CD4-positive, alpha-beta T cell treated with Interleukin-15 for 1 hour (primary cell): ENCODE measurements around the gene RAB11FIP4.

Experiments used
- DNase-seq: peaks from one replicate; pipeline ENCODE4 v3.0.0-alpha.2; 2020

RAB11FIP4 gene

GRCh38 chr17:31461227-31461810, 69.8 kb downstream of the RAB11FIP4 start:
- no peak for DNase-seq

GRCh38 chr17:31462261-31462660, 70.8 kb downstream of the RAB11FIP4 start:
- DNase-seq, result no peak

GRCh38 chr17:31466096-31466760, 74.8 kb downstream of the RAB11FIP4 start:
- no peak for DNase-seq

- no peak for DNase-seq
Measured at GRCh38 chr17:31467502-31468256, 76.2 kb downstream of the RAB11FIP4 start.

- DNase-seq, result no peak
Measured at GRCh38 chr17:31469959-31470358, 78.5 kb downstream of the RAB11FIP4 start.

- no peak for DNase-seq
Measured at GRCh38 chr17:31470592-31470991, 79.1 kb downstream of the RAB11FIP4 start.

GRCh38 chr17:31472137-31472536, 80.7 kb downstream of the RAB11FIP4 start:
- DNase-seq, result no peak

- DNase-seq, result no peak
Measured at GRCh38 chr17:31475378-31476162, 84.1 kb downstream of the RAB11FIP4 start.

GRCh38 chr17:31476525-31477416, 85.3 kb downstream of the RAB11FIP4 start:
- DNase-seq, result no peak

- DNase-seq, result no peak
Measured at GRCh38 chr17:31477417-31478055, 86.1 kb downstream of the RAB11FIP4 start.

- no peak for DNase-seq
Measured at GRCh38 chr17:31479062-31479408, 87.6 kb downstream of the RAB11FIP4 start.

- DNase-seq, result no peak
Measured at GRCh38 chr17:31479524-31479923, 88.0 kb downstream of the RAB11FIP4 start.

GRCh38 chr17:31480067-31480466, 88.6 kb downstream of the RAB11FIP4 start:
- DNase-seq, result no peak

- DNase-seq, result no peak
Measured at GRCh38 chr17:31480904-31481782, 89.7 kb downstream of the RAB11FIP4 start.

GRCh38 chr17:31481783-31482081, 90.3 kb downstream of the RAB11FIP4 start:
- DNase-seq, result no peak

- no peak for DNase-seq
Measured at GRCh38 chr17:31484821-31485220, 93.3 kb downstream of the RAB11FIP4 start.

GRCh38 chr17:31486351-31487062, 95.0 kb downstream of the RAB11FIP4 start:
- DNase-seq, result no peak

GRCh38 chr17:31487063-31487647, 95.7 kb downstream of the RAB11FIP4 start:
- no peak for DNase-seq

- peak; percentile 97 for DNase-seq
Measured at GRCh38 chr17:31487648-31488263, 96.3 kb downstream of the RAB11FIP4 start.
